ENCODE measurements around the gene MATN1. TPM values are rescaled to one million over a fixed set of nuclear protein-coding genes. Genes with fewer than 3 reads are reported as not detected.

Gene MATN1
- total RNA-seq, 1 experiment from 2014 or later: 0.24 TPM

- TF ChIP-seq FOXP4 (CRISPR knock-in tag; IDR thresholded peaks at IDR 0.05): no peak
Measured at GRCh38 chr1:30738040-30738714, 14.8 kb upstream of the MATN1 start (continued).

- H3K36me3 Mint-ChIP-seq: no peaks in the 10 kb centered on the region
- H3K9me3 Mint-ChIP-seq: no peaks in the 10 kb centered on the region
- no peak for TF ChIP-seq GTF2I (CRISPR knock-in tag; conservative IDR thresholded peaks at IDR 0.05)
- no peak for TF ChIP-seq ZSCAN18 (CRISPR knock-in tag; IDR thresholded peaks at IDR 0.05)
- TF ChIP-seq NR1H2 (CRISPR knock-in tag; IDR thresholded peaks at IDR 0.05): no peak
- TF ChIP-seq JAZF1 (CRISPR knock-in tag; IDR thresholded peaks at IDR 0.05): no peak
- no peak for TF ChIP-seq ZNF263 (CRISPR knock-in tag; IDR thresholded peaks at IDR 0.05; ENCODE audit: low read depth)
- TF ChIP-seq ZNF425 (CRISPR knock-in tag; conservative IDR thresholded peaks at IDR 0.05): no peak
- TF ChIP-seq ZNF423 (CRISPR knock-in tag; IDR thresholded peaks at IDR 0.05): no peak
- TF ChIP-seq CTCF (IDR thresholded peaks at IDR 0.05): no peak
- no peak for TF ChIP-seq HMGXB4 (CRISPR knock-in tag; IDR thresholded peaks at IDR 0.05)
- no peak for TF ChIP-seq ETV6 (CRISPR knock-in tag; IDR thresholded peaks at IDR 0.05)
- no peak for TF ChIP-seq ZNF317 (CRISPR knock-in tag; IDR thresholded peaks at IDR 0.05; ENCODE audit: borderline replicate concordance, low read depth)
- TF ChIP-seq ZBTB21 (CRISPR knock-in tag; IDR thresholded peaks at IDR 0.05; ENCODE audit: borderline replicate concordance): no peak
Measured at GRCh38 chr1:30737357-30738039, 14.1 kb upstream of the MATN1 start.

More at GRCh38 chr1:30737357-30738039, 14.1 kb upstream of the MATN1 start:
- H3K27ac Mint-ChIP-seq: no peak overlapping the region
- no peak for ATAC-seq
- no peak for DNase-seq (ENCODE audit: low spot score)
- peaks cover 19% of the 10 kb centered on the region for H3K4me1 Mint-ChIP-seq
- ChIA-PET POLR2A (no interaction called here), CTCF (interaction anchor here (0.7 to 2.4 kb wide), 7 partner anchors 9 to 174 kb away, joined by 3 to 9 read pairs (median 3); no protein-coding TSS in a partner anchor)
- H3K4me3 Mint-ChIP-seq: no peak overlapping the region
- no peaks in the 10 kb centered on the region for H3K27me3 Mint-ChIP-seq (ENCODE audit: low read depth)

Data from WTC11 (cell line).